ENCODE data around the gene RHBDL2.
"Not testable (repeated sequence)": the region's sequence is repeated elsewhere in the genome, so short reads cannot be mapped to it uniquely, and the experiment has no call there.

Gene RHBDL2

GRCh38 chr1:38852780-38853179, 88.8 kb downstream of the RHBDL2 start:
- TF ChIP-seq, protein P1, sequence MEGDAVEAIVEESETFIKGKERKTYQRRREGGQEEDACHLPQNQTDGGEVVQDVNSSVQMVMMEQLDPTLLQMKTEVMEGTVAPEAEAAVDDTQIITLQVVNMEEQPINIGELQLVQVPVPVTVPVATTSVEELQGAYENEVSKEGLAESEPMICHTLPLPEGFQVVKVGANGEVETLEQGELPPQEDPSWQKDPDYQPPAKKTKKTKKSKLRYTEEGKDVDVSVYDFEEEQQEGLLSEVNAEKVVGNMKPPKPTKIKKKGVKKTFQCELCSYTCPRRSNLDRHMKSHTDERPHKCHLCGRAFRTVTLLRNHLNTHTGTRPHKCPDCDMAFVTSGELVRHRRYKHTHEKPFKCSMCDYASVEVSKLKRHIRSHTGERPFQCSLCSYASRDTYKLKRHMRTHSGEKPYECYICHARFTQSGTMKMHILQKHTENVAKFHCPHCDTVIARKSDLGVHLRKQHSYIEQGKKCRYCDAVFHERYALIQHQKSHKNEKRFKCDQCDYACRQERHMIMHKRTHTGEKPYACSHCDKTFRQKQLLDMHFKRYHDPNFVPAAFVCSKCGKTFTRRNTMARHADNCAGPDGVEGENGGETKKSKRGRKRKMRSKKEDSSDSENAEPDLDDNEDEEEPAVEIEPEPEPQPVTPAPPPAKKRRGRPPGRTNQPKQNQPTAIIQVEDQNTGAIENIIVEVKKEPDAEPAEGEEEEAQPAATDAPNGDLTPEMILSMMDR (IDR thresholded peaks at IDR 0.05; ENCODE audit: unreplicated experiment in 3 of 3) = no peak
- Mint-ChIP-seq H3K9me3 (no peaks in the 10 kb centered on the region), H3K4me1 (peaks cover 5% of the 10 kb centered on the region), H3K27me3 (ENCODE audit: low read depth) (no peaks in the 10 kb centered on the region), H3K36me3 (ENCODE audit: low read depth) (peaks cover 56% of the 10 kb centered on the region), H3K27ac (no peak overlapping the region), H3K4me3 (no peak overlapping the region)

DNA sequence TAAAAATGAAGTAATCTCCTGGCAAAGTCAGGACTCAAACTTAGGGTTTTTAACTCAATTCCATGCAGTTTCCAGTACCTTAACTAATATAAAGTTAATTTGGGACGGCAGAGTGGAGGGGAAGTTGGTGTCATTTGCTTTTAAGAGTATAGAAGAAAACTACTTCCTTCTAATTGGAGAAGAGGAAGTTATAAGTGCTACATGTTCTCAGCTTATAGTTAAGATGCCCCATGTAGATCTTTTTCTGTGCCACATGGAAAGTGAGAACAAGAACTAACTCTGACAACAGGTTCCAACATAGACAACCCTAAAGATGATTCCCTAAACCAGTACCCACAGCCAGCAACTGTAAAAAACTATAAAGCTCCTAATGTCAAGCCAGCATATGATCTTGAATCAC, 93.6 kb downstream of the RHBDL2 start:
- peaks cover 65% of the 10 kb centered on the region for H3K36me3 Mint-ChIP-seq (ENCODE audit: low read depth)
- H3K4me1 Mint-ChIP-seq = no peaks in the 10 kb centered on the region
- no peak overlapping the region for H3K27ac Mint-ChIP-seq
- no peak overlapping the region for H3K4me3 Mint-ChIP-seq
- TF ChIP-seq, protein P1 (IDR thresholded peaks at IDR 0.05; ENCODE audit: unreplicated experiment in 3 of 3) = no peak
- H3K27me3 Mint-ChIP-seq (ENCODE audit: low read depth) = no peaks in the 10 kb centered on the region
- H3K9me3 Mint-ChIP-seq = no peaks in the 10 kb centered on the region

DNA sequence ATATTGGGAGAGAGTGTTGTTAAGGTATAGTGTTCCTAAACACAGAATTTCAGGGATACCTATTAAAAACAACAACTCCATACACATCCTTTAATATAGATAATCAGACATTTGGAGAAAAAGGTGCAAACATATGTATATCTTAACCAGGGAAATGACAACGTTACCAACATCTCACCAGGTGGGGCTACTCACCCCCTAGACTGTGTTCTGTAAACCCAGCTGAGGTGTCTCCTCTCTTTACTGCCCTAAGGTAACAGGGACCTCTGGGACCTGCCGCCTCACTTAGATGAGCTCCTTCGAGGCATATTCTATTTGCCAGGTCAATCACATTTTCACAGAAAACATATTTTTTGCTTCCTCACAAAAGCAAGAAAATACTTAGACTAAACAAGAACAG, 95.4 kb downstream of the RHBDL2 start:
- Mint-ChIP-seq H3K4me1 (no peaks in the 10 kb centered on the region), H3K27ac (no peak overlapping the region), H3K36me3 (ENCODE audit: low read depth) (peaks cover 64% of the 10 kb centered on the region), H3K4me3 (no peak overlapping the region), H3K9me3 (no peaks in the 10 kb centered on the region), H3K27me3 (ENCODE audit: low read depth) (no peaks in the 10 kb centered on the region)
- TF ChIP-seq, protein P1 (IDR thresholded peaks at IDR 0.05; ENCODE audit: unreplicated experiment in 3 of 3) = no peak

DNA sequence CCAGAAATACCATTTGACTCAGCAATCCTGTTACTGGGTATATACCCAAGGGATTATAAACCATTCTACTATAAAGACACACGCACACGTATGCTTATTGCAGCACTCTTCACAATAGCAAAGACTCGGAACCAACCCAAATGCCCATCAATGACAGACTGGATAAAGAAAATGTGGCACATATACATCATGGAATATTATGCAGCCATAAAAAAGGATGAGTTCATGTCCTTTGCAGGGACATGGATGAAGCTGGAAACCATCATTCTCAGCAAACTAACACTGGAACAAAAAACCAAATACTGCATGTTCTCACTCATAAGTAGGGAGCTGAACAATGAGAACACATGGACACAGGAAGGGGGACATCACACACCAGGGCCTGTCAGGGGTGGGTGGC, 96.5 kb downstream of the RHBDL2 start:
- not testable (repeated sequence) for H3K27ac Mint-ChIP-seq; H3K27me3 Mint-ChIP-seq (ENCODE audit: low read depth); H3K9me3 Mint-ChIP-seq; H3K4me3 Mint-ChIP-seq; H3K4me1 Mint-ChIP-seq
- peaks cover 61% of the 10 kb centered on the region for H3K36me3 Mint-ChIP-seq (ENCODE audit: low read depth)

- H3K27me3 Mint-ChIP-seq (ENCODE audit: low read depth) = no peaks in the 10 kb centered on the region
- no peak overlapping the region for H3K4me3 Mint-ChIP-seq
- H3K27ac Mint-ChIP-seq = no peak overlapping the region
- H3K36me3 Mint-ChIP-seq (ENCODE audit: low read depth) = peaks cover 58% of the 10 kb centered on the region
- TF ChIP-seq, protein P1 (IDR thresholded peaks at IDR 0.05; ENCODE audit: unreplicated experiment in 3 of 3) = no peak
- H3K4me1 Mint-ChIP-seq = peaks cover 5% of the 10 kb centered on the region
- no peaks in the 10 kb centered on the region for H3K9me3 Mint-ChIP-seq
Observed at GRCh38 chr1:38840281-38840680, 101.3 kb downstream of the RHBDL2 start.

- Mint-ChIP-seq H3K36me3 (ENCODE audit: low read depth) (peaks cover 49% of the 10 kb centered on the region), H3K27me3 (ENCODE audit: low read depth) (no peaks in the 10 kb centered on the region), H3K9me3 (no peaks in the 10 kb centered on the region), H3K4me1 (peaks cover 5% of the 10 kb centered on the region), H3K4me3 (no peak overlapping the region), H3K27ac (no peak overlapping the region)
- TF ChIP-seq, protein P1 (IDR thresholded peaks at IDR 0.05; ENCODE audit: unreplicated experiment in 3 of 3) = no peak
Observed at GRCh38 chr1:38839363-38839762, 102.3 kb downstream of the RHBDL2 start.

- Mint-ChIP-seq H3K36me3 (ENCODE audit: low read depth) (peaks cover 26% of the 10 kb centered on the region), H3K27me3 (ENCODE audit: low read depth) (peaks cover 10% of the 10 kb centered on the region)
- not testable (repeated sequence) for H3K4me1 Mint-ChIP-seq, H3K4me3 Mint-ChIP-seq, H3K9me3 Mint-ChIP-seq, H3K27ac Mint-ChIP-seq
Observed at GRCh38 chr1:38836316-38836715, 105.3 kb downstream of the RHBDL2 start.
